ENCODE measurements around the gene ATP8A2.

Gene ATP8A2

GRCh38 chr13:25447396-25447795 lies 75.6 kb downstream of the ATP8A2 start:
- in situ Hi-C loops (cut with MboI; ENCODE audit: low pct_unique_long_range_greater_than_20kb, low sequenced_read_pairs), result no loop called here
- DNase-seq, result no peak

GRCh38 chr13:25453850-25454365 lies 82.1 kb downstream of the ATP8A2 start:
- in situ Hi-C loops (cut with MboI; ENCODE audit: low pct_unique_long_range_greater_than_20kb, low sequenced_read_pairs), result no loop called here
- no peak for DNase-seq

GRCh38 chr13:25455146-25455545 lies 83.4 kb downstream of the ATP8A2 start:
- no peak for DNase-seq
- in situ Hi-C loops (cut with MboI; ENCODE audit: low pct_unique_long_range_greater_than_20kb, low sequenced_read_pairs), result no loop called here

- in situ Hi-C loops (cut with MboI; ENCODE audit: low pct_unique_long_range_greater_than_20kb, low sequenced_read_pairs), result no loop called here
- DNase-seq, result no peak
Measured at GRCh38 chr13:25457566-25457965, 85.8 kb downstream of the ATP8A2 start.

- DNase-seq, result no peak
- in situ Hi-C loops (cut with MboI; ENCODE audit: low pct_unique_long_range_greater_than_20kb, low sequenced_read_pairs), result no loop called here
Measured at GRCh38 chr13:25462301-25463125, 90.7 kb downstream of the ATP8A2 start.

- DNase-seq, result no peak
- in situ Hi-C loops (cut with MboI; ENCODE audit: low pct_unique_long_range_greater_than_20kb, low sequenced_read_pairs), result no loop called here
Measured at GRCh38 chr13:25463496-25463895, 91.7 kb downstream of the ATP8A2 start.

- DNase-seq, result no peak
- in situ Hi-C loops (cut with MboI; ENCODE audit: low pct_unique_long_range_greater_than_20kb, low sequenced_read_pairs), result no loop called here
Measured at GRCh38 chr13:25466880-25467279, 95.1 kb downstream of the ATP8A2 start.

GRCh38 chr13:25468325-25469168 lies 96.8 kb downstream of the ATP8A2 start:
- in situ Hi-C loops (cut with MboI; ENCODE audit: low pct_unique_long_range_greater_than_20kb, low sequenced_read_pairs), result no loop called here
- DNase-seq, result no peak

GRCh38 chr13:25469169-25469525 lies 97.4 kb downstream of the ATP8A2 start:
- in situ Hi-C loops (cut with MboI; ENCODE audit: low pct_unique_long_range_greater_than_20kb, low sequenced_read_pairs), result no loop called here
- DNase-seq, result no peak

GRCh38 chr13:25473864-25474263 lies 102.1 kb downstream of the ATP8A2 start:
- in situ Hi-C loops (cut with MboI; ENCODE audit: low pct_unique_long_range_greater_than_20kb, low sequenced_read_pairs), result no loop called here
- no peak for DNase-seq

GRCh38 chr13:25478186-25478585 lies 106.4 kb downstream of the ATP8A2 start:
- DNase-seq, result no peak
- in situ Hi-C loops (cut with MboI; ENCODE audit: low pct_unique_long_range_greater_than_20kb, low sequenced_read_pairs), result no loop called here

GRCh38 chr13:25489238-25489637 lies 117.5 kb downstream of the ATP8A2 start:
- DNase-seq, result no peak
- in situ Hi-C loops (cut with MboI; ENCODE audit: low pct_unique_long_range_greater_than_20kb, low sequenced_read_pairs), result no loop called here

GRCh38 chr13:25490236-25490635 lies 118.5 kb downstream of the ATP8A2 start:
- in situ Hi-C loops (cut with MboI; ENCODE audit: low pct_unique_long_range_greater_than_20kb, low sequenced_read_pairs), result no loop called here
- no peak for DNase-seq

GRCh38 chr13:25493931-25494640 lies 122.3 kb downstream of the ATP8A2 start:
- no peak for DNase-seq
- in situ Hi-C loops (cut with MboI; ENCODE audit: low pct_unique_long_range_greater_than_20kb, low sequenced_read_pairs), result no loop called here

GRCh38 chr13:25494698-25495411 lies 123.1 kb downstream of the ATP8A2 start:
- DNase-seq, result no peak
- in situ Hi-C loops (cut with MboI; ENCODE audit: low pct_unique_long_range_greater_than_20kb, low sequenced_read_pairs), result no loop called here

- in situ Hi-C loops (cut with MboI; ENCODE audit: low pct_unique_long_range_greater_than_20kb, low sequenced_read_pairs), result no loop called here
- DNase-seq, result no peak
Measured at GRCh38 chr13:25501231-25501630, 129.5 kb downstream of the ATP8A2 start.

- in situ Hi-C loops (cut with MboI; ENCODE audit: low pct_unique_long_range_greater_than_20kb, low sequenced_read_pairs), result no loop called here
- no peak for DNase-seq
Measured at GRCh38 chr13:25502031-25502430, 130.3 kb downstream of the ATP8A2 start.

- in situ Hi-C loops (cut with MboI; ENCODE audit: low pct_unique_long_range_greater_than_20kb, low sequenced_read_pairs), result no loop called here
- no peak for DNase-seq
Measured at GRCh38 chr13:25502551-25502950, 130.8 kb downstream of the ATP8A2 start.

GRCh38 chr13:25503856-25504255 lies 132.1 kb downstream of the ATP8A2 start:
- in situ Hi-C loops (cut with MboI; ENCODE audit: low pct_unique_long_range_greater_than_20kb, low sequenced_read_pairs), result no loop called here
- no peak for DNase-seq

Data from KBM-7 (cell line).